GM04503 (cell line): Measurements from ENCODE around the gene IL9R.
"Not testable (repeated sequence)": the region's sequence is repeated elsewhere in the genome, so short reads cannot be mapped to it uniquely, and the experiment has no call there.

ENCODE experiments used
- DNase-seq: peaks from one replicate; pipeline ENCODE4 v3.0.0-alpha.2; 2012; ENCODE audit warnings: low read depth

Gene IL9R

GRCh38 chrX:155997436-155997835 lies at the start of gene IL9R:
Gene IL9R, plus strand, starts transcription at chrX:155997696. Its CDS starts 64 bp downstream, at chrX:155997760.
- DNase-seq = no peak

GRCh38 chrX:155949098-155949497 lies 48.4 kb upstream of the IL9R start:
- no peak for DNase-seq

GRCh38 chrX:155951237-155951789 lies 46.2 kb upstream of the IL9R start:
- DNase-seq = no peak

- no peak for DNase-seq
Measured at GRCh38 chrX:155953055-155953454, 44.4 kb upstream of the IL9R start.

- DNase-seq = no peak
Measured at GRCh38 chrX:155954793-155955192, 42.7 kb upstream of the IL9R start.

- no peak for DNase-seq
Measured at GRCh38 chrX:155956099-155956498, 41.4 kb upstream of the IL9R start.

- DNase-seq = no peak
Measured at GRCh38 chrX:155956649-155957048, 40.8 kb upstream of the IL9R start.

- no peak for DNase-seq
Measured at GRCh38 chrX:155957843-155958242, 39.7 kb upstream of the IL9R start.

GRCh38 chrX:155959018-155959587 lies 38.4 kb upstream of the IL9R start:
- no peak for DNase-seq

- DNase-seq = no peak
Measured at GRCh38 chrX:155962906-155963305, 34.6 kb upstream of the IL9R start.

- no peak for DNase-seq
Measured at GRCh38 chrX:155966876-155967275, 30.6 kb upstream of the IL9R start.

GRCh38 chrX:155967653-155968325 lies 29.7 kb upstream of the IL9R start:
- no peak for DNase-seq

GRCh38 chrX:155968326-155968661 lies 29.2 kb upstream of the IL9R start:
- DNase-seq = no peak

GRCh38 chrX:155968791-155969190 lies 28.7 kb upstream of the IL9R start:
- DNase-seq = no peak

GRCh38 chrX:155971658-155972057 lies 25.8 kb upstream of the IL9R start:
- DNase-seq = not testable (repeated sequence)

GRCh38 chrX:155972241-155972640 lies 25.3 kb upstream of the IL9R start:
- not testable (repeated sequence) for DNase-seq

- no peak for DNase-seq
Measured at GRCh38 chrX:155983326-155983725, 14.2 kb upstream of the IL9R start.

GRCh38 chrX:155985208-155985607 lies 12.3 kb upstream of the IL9R start:
- no peak for DNase-seq

GRCh38 chrX:155986995-155987394 lies 10.5 kb upstream of the IL9R start:
- not testable (repeated sequence) for DNase-seq

GRCh38 chrX:155988859-155989258 lies 8.6 kb upstream of the IL9R start:
- DNase-seq = no peak

- no peak for DNase-seq
Measured at GRCh38 chrX:155993421-155993820, 4.1 kb upstream of the IL9R start.

GRCh38 chrX:155995321-155995875 lies 2.1 kb upstream of the IL9R start:
- DNase-seq = no peak

GRCh38 chrX:155998116-155998515 lies 620 bp downstream of the IL9R start:
- no peak for DNase-seq
